ENCODE measurements around the gene LTBR. TPM values are rescaled to one million over a fixed set of nuclear protein-coding genes. Genes with fewer than 3 reads are reported as not detected.

Gene LTBR
- total RNA-seq, 1 donor = 121 TPM

- peaks cover 67% of the 10 kb centered on the region for H3K79me2 ChIP-seq (ENCODE audit: insufficient read depth, low read length)
- peak overlapping the region; percentile 99 for H3K27ac ChIP-seq (ENCODE audit: low read depth, low read length)
- H3K4me2 ChIP-seq (ENCODE audit: insufficient read depth, low read length) = peak overlapping the region; percentile 96
- peak; percentile 44 for DNase-seq (ENCODE audit: insufficient read length, low spot score, missing footprints)
- peak overlapping the region; percentile 94 for H3K4me3 ChIP-seq (ENCODE audit: insufficient read depth, low read length)
- H3K4me1 ChIP-seq (ENCODE audit: insufficient read depth, low read length) = peaks cover 71% of the 10 kb centered on the region
- H3K36me3 ChIP-seq (ENCODE audit: insufficient read depth, low read length) = peaks cover 5% of the 10 kb centered on the region
- H3K27me3 ChIP-seq (ENCODE audit: insufficient read depth, low read length) = no peaks in the 10 kb centered on the region
- no peak for TF ChIP-seq CTCF (IDR thresholded peaks at IDR 0.05; ENCODE audit: extremely low read depth, low read depth, low read length)
- no peak overlapping the region for H2AFZ ChIP-seq (ENCODE audit: low read length)
- no peaks in the 10 kb centered on the region for H3K9me3 ChIP-seq (ENCODE audit: low read depth, low read length)
- peaks cover 45% of the 10 kb centered on the region for H4K20me1 ChIP-seq (ENCODE audit: insufficient read depth, low read length)
Observed at GRCh38 chr12:6340745-6341416, 43.1 kb upstream of the LTBR start.

GRCh38 chr12:6341417-6342139, 42.4 kb upstream of the LTBR start, which contains the start of gene TNFRSF1A:
Gene TNFRSF1A, minus strand, starts transcription at chr12:6342076. Its CDS starts 262 bp downstream, at chr12:6341814.
- H3K4me2 ChIP-seq (ENCODE audit: insufficient read depth, low read length) = peak within 1 kb of the TSS; percentile 96
- peaks cover 5% of the 10 kb centered on the region for H3K36me3 ChIP-seq (ENCODE audit: insufficient read depth, low read length)
- DNase-seq (ENCODE audit: insufficient read length, low spot score, missing footprints) = peak; percentile 89
- H3K4me3 ChIP-seq (ENCODE audit: insufficient read depth, low read length) = peak within 1 kb of the TSS; percentile 94
- no peaks in the 10 kb centered on the region for H3K27me3 ChIP-seq (ENCODE audit: insufficient read depth, low read length)
- H3K27ac ChIP-seq (ENCODE audit: low read depth, low read length) = peak within 1 kb of the TSS; percentile 99
- H3K79me2 ChIP-seq (ENCODE audit: insufficient read depth, low read length) = peaks cover 64% of the 10 kb centered on the region
- peak within 1 kb of the TSS; percentile 62 for H2AFZ ChIP-seq (ENCODE audit: low read length)
- H4K20me1 ChIP-seq (ENCODE audit: insufficient read depth, low read length) = peaks cover 40% of the 10 kb centered on the region
- peaks cover 70% of the 10 kb centered on the region for H3K4me1 ChIP-seq (ENCODE audit: insufficient read depth, low read length)
- no peak for TF ChIP-seq CTCF (IDR thresholded peaks at IDR 0.05; ENCODE audit: extremely low read depth, low read depth, low read length)
- H3K9me3 ChIP-seq (ENCODE audit: low read depth, low read length) = no peaks in the 10 kb centered on the region

GRCh38 chr12:6342140-6342889, 41.6 kb upstream of the LTBR start:
- H4K20me1 ChIP-seq (ENCODE audit: insufficient read depth, low read length) = peaks cover 32% of the 10 kb centered on the region
- H3K27ac ChIP-seq (ENCODE audit: low read depth, low read length) = peak overlapping the region; percentile 99
- H3K36me3 ChIP-seq (ENCODE audit: insufficient read depth, low read length) = peaks cover 5% of the 10 kb centered on the region
- H3K9me3 ChIP-seq (ENCODE audit: low read depth, low read length) = no peaks in the 10 kb centered on the region
- TF ChIP-seq CTCF (IDR thresholded peaks at IDR 0.05; ENCODE audit: extremely low read depth, low read depth, low read length) = no peak
- peak overlapping the region; percentile 62 for H2AFZ ChIP-seq (ENCODE audit: low read length)
- peaks cover 62% of the 10 kb centered on the region for H3K4me1 ChIP-seq (ENCODE audit: insufficient read depth, low read length)
- H3K27me3 ChIP-seq (ENCODE audit: insufficient read depth, low read length) = no peaks in the 10 kb centered on the region
- DNase-seq (ENCODE audit: insufficient read length, low spot score, missing footprints) = peak; percentile 47
- H3K4me2 ChIP-seq (ENCODE audit: insufficient read depth, low read length) = peak overlapping the region; percentile 96
- H3K79me2 ChIP-seq (ENCODE audit: insufficient read depth, low read length) = peaks cover 56% of the 10 kb centered on the region
- H3K4me3 ChIP-seq (ENCODE audit: insufficient read depth, low read length) = peak overlapping the region; percentile 94
